Panc1 (cell line): Measurements from ENCODE around the gene ARID5B. TPM values are rescaled to one million over a fixed set of nuclear protein-coding genes. Genes with fewer than 3 reads are reported as not detected.

ENCODE experiments used
- ATAC-seq: fragments of 200-7000 bp; cut with Tn5 transposase; 2 replicates; pipeline ENCODE4 v1.9.1; 2020; ENCODE audit warnings: mild to moderate bottlenecking, moderate library complexity
- BruUV-seq: library from RNA; stranded (reverse); fragments of 400-500 nt; replicated peaks from 2 replicates; lab custom pipeline; 2021; lab: Mats Ljungman, UMichigan
- CTCF ChIA-PET: fragments of 300-600 bp; sonication (Branson Sonifier 250); formaldehyde crosslinking; loops from one replicate; lab custom pipeline; 2022; ENCODE audit warnings: antibody characterized with exemption; lab: Charles Lee
- POLR2A ChIA-PET: fragments of 300-600 bp; sonication (Branson Sonifier 250); formaldehyde crosslinking; loops from one replicate; lab custom pipeline; 2022; ENCODE audit warnings: antibody characterized with exemption; lab: Charles Lee
- DNase-seq: peaks from one replicate; pipeline ENCODE4 v3.0.0-alpha.2; 2010; ENCODE audit warnings: low read depth, low spot score
- H3K27ac ChIP-seq: 2 replicates; pipeline ENCODE4 v1.5.1; 2011; ENCODE audit warnings: mild to moderate bottlenecking, low read length, inconsistent platforms
- H3K27me3 ChIP-seq: fragments of 200-500 bp; sonication (Bioruptor generic); 2 replicates; pipeline ENCODE4 v1.6.0; 2014; ENCODE audit warnings: low read length, inconsistent platforms; ENCODE audit not compliant: control insufficient read depth, insufficient read depth
- H3K36me3 ChIP-seq: fragments of 200-500 bp; sonication (Bioruptor generic); 2 replicates; pipeline ENCODE4 v1.5.1; 2014; ENCODE audit warnings: inconsistent platforms, mild to moderate bottlenecking, low read length, moderate library complexity; ENCODE audit not compliant: control insufficient read depth, insufficient read depth
- H3K4me1 ChIP-seq: 2 replicates; pipeline ENCODE4 v1.5.1; 2011; ENCODE audit warnings: inconsistent platforms, mild to moderate bottlenecking, low read length, moderate library complexity; ENCODE audit not compliant: control insufficient read depth, insufficient read depth
- H3K4me3 ChIP-seq, 2 experiments: 2 replicates each; pipeline ENCODE4 v1.5.1; 2011 to 2012; ENCODE audit warnings: low read depth in 2 of 2, low read length in 2 of 2, mild to moderate bottlenecking in 2 of 2, inconsistent platforms in 1 of 2, moderate library complexity in 1 of 2
- H3K9me3 ChIP-seq: fragments of 200-500 bp; sonication (Bioruptor generic); 2 replicates; pipeline ENCODE4 v1.5.1; 2014; ENCODE audit warnings: low read depth, mild to moderate bottlenecking, inconsistent platforms, low read length, moderate library complexity; ENCODE audit not compliant: control insufficient read depth, insufficient read depth
- POLR2AphosphoS5 ChIP-seq: IDR thresholded peaks from 2 replicates; pipeline ENCODE4 v1.6.1; 2012; ENCODE audit warnings: mild to moderate bottlenecking, low read depth, low read length, moderate library complexity
- SIN3A ChIP-seq: IDR thresholded peaks from 2 replicates; pipeline ENCODE4 v1.6.1; 2012; ENCODE audit warnings: low read depth, mild to moderate bottlenecking, low read length, moderate library complexity, borderline replicate concordance; ENCODE audit not compliant: insufficient read depth
- TCF7L2 ChIP-seq: IDR thresholded peaks from 2 replicates; pipeline ENCODE4 v1.6.1; 2011; ENCODE audit warnings: mild to moderate bottlenecking, low read depth, low read length, inconsistent platforms
- in situ Hi-C: cut with HindIII; loops from 2 replicates; pipeline ENCODE4 v1.10.0; 2016; ENCODE audit warnings: low sequenced_read_pairs, low pct_unique_long_range_greater_than_20kb
- intact Hi-C: fragments of 100-400 bp; cut with micrococcal nuclease; formaldehyde crosslinking; loops from one replicate; pipeline ENCODE4 v1.10.0; 2022; ENCODE audit not compliant: unreplicated experiment
- total RNA-seq: library from RNA; stranded (reverse); gene quantifications from one replicate; pipeline ENCODE4 v1.2.1, GENCODE V29; 2021; ENCODE audit not compliant: unreplicated experiment
- TF ChIP-seq, protein P1 (sequence below): fragments of 450-650 bp; IDR thresholded peaks from 2 replicates; pipeline ENCODE4 v1.5.1; 2017; ENCODE audit warnings: mild to moderate bottlenecking
- TF ChIP-seq, protein P2 (sequence below), 2 experiments: IDR thresholded peaks; 2 replicates each; pipeline ENCODE4 v1.6.1; 2011 to 2012; ENCODE audit warnings: low read depth in 2 of 2, control low read depth in 1 of 2, low read length in 1 of 2, mild to moderate bottlenecking in 1 of 2, moderate library complexity in 1 of 2; ENCODE audit not compliant: insufficient read depth in 1 of 2

The ARID5B gene
- total RNA-seq, 1 experiment from 2014 or later, result 22.7 TPM

DNA sequence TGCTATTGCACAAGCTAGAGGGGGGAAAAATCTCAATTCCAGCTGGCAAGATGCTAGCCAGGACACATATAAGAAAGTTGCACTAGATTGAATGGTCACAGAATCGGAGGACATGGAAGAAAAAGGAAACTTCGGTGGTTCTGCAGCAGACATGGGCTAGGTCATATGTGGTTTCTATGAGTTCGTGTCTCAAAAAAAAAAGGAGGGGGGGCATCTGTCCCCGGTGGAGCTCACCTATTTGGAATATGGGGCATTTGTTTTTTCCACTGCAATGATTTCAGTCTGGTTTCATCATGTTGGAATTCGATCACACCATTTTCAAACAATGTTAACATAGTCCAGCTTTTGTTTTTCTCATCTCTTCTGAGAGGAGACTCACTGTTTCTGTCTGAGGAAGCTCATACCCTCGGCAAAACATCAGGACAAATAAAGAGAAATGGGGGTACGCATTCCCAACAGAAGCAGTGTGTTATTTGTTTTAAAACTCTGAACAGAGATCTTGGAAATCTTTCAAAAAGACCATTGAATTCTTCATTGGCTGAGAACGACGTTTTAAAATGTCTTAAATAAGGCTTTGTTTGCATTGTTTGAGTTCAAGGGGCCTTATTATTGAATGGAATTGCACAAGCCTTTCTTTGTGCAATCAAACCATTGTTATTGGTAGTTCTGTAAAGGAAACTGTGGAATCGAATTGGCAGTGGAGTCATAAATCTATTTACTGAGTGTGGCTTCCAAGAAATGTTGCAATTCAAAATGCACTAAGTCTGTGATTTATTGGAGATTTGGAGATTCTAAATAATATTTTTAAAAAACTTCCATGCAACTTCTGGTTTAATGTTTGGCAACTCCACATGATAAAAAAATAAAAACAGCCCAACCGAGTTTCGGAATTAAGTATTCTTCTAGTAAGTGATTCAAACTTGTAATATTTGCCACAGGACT, 194.0 kb downstream of the ARID5B start:
- Histone ChIP-seq H3K4me3 (peak overlapping the region in 1 of 2 experiments; percentile 15; a peak in 1 of 4 replicates), H3K27me3 (no peaks in the 10 kb centered on the region), H3K36me3 (peaks cover 5% of the 10 kb centered on the region; the same call in 1 of the 2 replicates), H3K9me3 (no peaks in the 10 kb centered on the region), H3K27ac (peak overlapping the region; percentile 92), H3K4me1 (peaks cover 54% of the 10 kb centered on the region)
- intact Hi-C loops (no loop called here), in situ Hi-C loops (no loop called here)
- BruUV-seq, result TSS peak; percentile 10
- TF ChIP-seq TCF7L2, result peak; percentile 69
- no peak for TF ChIP-seq SIN3A
- DNase-seq (no peak), ATAC-seq (no peak)
- CTCF ChIA-PET, result no interaction called here
- POLR2A ChIA-PET, result no interaction called here

DNA sequence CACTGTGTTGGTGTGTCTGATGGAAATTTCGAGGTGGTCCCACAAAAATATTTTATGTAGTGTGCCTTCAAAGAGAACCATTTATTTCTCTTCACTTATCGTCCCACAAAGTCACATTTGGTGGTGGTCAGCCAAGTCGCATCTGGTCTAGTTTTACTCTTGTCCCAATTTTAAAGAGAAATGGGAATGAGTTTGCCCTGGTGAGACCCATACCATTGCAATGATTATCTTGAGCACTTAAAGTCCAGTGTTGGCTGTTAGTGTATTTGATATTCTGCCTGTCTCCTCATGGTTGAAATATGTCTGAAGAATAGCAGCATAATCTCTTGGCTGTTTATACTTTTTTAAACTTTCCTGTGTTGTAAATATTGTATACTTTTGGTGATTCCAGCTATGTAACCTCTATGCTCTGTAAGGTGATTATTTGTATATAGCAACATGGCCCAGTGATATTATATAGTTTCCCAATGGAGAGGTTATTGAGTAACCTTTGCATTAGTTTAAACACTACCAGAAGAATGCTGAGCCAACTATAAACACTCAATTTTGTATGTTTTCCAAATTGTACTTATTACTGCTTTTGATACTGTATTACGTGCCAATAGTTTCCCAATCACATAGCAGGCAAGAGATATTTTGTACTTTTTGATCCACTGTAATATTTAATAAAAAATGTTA, 194.9 kb downstream of the ARID5B start:
- intact Hi-C loops, result no loop called here

More for the DNA sequence above, 194.9 kb downstream of the ARID5B start:
- H3K27ac ChIP-seq, result peak overlapping the region; percentile 92
- 0 out of 2 replicates have a peak, but pooled peaks cover 2% of the 10 kb centered on the region for H3K36me3 ChIP-seq
- in situ Hi-C loops, result no loop called here
- ChIA-PET POLR2A (no interaction called here), CTCF (no interaction called here)
- no peak for DNase-seq
- no peak for TF ChIP-seq TCF7L2
- TF ChIP-seq, protein P1, sequence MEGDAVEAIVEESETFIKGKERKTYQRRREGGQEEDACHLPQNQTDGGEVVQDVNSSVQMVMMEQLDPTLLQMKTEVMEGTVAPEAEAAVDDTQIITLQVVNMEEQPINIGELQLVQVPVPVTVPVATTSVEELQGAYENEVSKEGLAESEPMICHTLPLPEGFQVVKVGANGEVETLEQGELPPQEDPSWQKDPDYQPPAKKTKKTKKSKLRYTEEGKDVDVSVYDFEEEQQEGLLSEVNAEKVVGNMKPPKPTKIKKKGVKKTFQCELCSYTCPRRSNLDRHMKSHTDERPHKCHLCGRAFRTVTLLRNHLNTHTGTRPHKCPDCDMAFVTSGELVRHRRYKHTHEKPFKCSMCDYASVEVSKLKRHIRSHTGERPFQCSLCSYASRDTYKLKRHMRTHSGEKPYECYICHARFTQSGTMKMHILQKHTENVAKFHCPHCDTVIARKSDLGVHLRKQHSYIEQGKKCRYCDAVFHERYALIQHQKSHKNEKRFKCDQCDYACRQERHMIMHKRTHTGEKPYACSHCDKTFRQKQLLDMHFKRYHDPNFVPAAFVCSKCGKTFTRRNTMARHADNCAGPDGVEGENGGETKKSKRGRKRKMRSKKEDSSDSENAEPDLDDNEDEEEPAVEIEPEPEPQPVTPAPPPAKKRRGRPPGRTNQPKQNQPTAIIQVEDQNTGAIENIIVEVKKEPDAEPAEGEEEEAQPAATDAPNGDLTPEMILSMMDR, result no peak
- TF ChIP-seq, protein P2, sequence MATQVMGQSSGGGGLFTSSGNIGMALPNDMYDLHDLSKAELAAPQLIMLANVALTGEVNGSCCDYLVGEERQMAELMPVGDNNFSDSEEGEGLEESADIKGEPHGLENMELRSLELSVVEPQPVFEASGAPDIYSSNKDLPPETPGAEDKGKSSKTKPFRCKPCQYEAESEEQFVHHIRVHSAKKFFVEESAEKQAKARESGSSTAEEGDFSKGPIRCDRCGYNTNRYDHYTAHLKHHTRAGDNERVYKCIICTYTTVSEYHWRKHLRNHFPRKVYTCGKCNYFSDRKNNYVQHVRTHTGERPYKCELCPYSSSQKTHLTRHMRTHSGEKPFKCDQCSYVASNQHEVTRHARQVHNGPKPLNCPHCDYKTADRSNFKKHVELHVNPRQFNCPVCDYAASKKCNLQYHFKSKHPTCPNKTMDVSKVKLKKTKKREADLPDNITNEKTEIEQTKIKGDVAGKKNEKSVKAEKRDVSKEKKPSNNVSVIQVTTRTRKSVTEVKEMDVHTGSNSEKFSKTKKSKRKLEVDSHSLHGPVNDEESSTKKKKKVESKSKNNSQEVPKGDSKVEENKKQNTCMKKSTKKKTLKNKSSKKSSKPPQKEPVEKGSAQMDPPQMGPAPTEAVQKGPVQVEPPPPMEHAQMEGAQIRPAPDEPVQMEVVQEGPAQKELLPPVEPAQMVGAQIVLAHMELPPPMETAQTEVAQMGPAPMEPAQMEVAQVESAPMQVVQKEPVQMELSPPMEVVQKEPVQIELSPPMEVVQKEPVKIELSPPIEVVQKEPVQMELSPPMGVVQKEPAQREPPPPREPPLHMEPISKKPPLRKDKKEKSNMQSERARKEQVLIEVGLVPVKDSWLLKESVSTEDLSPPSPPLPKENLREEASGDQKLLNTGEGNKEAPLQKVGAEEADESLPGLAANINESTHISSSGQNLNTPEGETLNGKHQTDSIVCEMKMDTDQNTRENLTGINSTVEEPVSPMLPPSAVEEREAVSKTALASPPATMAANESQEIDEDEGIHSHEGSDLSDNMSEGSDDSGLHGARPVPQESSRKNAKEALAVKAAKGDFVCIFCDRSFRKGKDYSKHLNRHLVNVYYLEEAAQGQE (IDR thresholded peaks at IDR 0.05; ENCODE audit: insufficient read depth in 1 of 2, low read depth in 2 of 2, low read length in 1 of 2), result no peak
- no peak for TF ChIP-seq SIN3A
- no peak for TF ChIP-seq POLR2AphosphoS5
- ATAC-seq, result no peak
- peaks cover 54% of the 10 kb centered on the region for H3K4me1 ChIP-seq
- no peaks in the 10 kb centered on the region for H3K9me3 ChIP-seq
- BruUV-seq, result no TSS peak
- H3K4me3 ChIP-seq, result no peak overlapping the region
- no peaks in the 10 kb centered on the region for H3K27me3 ChIP-seq
